Ureter (tissue), 1 donor: Measurements from ENCODE around the gene RUNX2. TPM values are rescaled to one million over a fixed set of nuclear protein-coding genes. Genes with fewer than 3 reads are reported as not detected.

Experiments used
- DNase-seq: peaks from one replicate; pipeline ENCODE4 v3.0.0-alpha.2; 2020; ENCODE audit warnings: low spot score
- total RNA-seq: library from RNA; stranded (reverse); gene quantifications from one replicate; pipeline ENCODE4 v1.2.4, GENCODE V29; 2023
- donor health status: DM: yes; HTN: yes; CAD: no.

RUNX2 gene
- total RNA-seq, 1 donor from 2014 or later, result 18.3 TPM

DNA sequence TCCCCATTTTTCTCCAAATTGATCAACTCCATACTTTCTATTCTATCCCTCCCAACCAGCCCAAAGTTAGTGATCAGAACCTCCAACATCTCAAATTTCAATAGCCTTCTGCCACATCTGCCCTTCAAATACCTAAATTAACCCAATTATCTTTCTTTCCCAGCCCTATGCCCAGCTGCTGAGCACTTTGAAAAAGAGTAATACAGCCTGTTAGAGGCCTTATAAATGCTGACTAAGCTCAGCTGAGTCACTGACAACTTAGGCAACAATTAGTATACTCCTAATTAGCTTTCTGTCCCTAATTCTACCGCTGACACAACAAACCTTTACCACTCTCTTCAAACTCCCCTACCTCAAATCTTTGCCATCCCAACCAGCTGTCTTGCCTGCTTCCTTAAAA, 23.5 kb downstream of the RUNX2 start:
- DNase-seq, result no peak

DNA sequence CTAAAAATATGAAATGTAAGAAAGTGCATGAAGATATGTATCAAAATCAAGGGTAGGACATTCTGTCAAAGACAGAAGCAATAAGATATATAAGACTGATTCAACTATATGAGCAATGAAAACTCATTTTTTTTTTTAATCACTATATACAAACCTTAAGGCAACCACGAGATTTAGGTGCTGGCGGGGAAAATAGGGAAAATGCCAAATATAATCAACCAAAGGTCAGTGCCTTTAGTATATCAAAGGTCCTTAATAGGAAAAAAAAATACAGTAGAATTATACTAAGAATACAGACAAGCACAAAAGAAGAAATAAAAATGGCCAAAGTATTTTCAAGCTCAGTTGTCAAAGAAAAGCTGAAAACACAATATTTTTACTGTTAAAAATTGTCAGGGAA, 25.5 kb downstream of the RUNX2 start:
- no peak for DNase-seq

DNA sequence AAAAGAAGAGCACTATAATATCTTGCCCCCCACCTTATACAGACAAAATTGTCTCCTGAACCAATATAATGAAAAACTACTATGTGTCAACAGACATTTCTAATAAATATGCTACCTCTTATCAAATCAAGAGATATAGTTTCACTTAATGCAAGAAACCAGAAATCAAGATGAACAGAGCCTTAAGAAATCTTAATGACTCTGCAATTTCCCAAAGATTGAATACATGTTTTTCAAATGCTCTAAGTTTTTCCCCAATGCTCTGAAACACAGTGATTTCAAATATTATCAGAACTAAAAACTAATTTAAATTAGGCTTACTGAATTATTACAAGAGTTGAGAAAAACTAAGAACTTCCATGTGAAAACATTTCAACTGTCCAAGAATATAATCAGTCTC, 36.3 kb downstream of the RUNX2 start:
- no peak for DNase-seq

DNA sequence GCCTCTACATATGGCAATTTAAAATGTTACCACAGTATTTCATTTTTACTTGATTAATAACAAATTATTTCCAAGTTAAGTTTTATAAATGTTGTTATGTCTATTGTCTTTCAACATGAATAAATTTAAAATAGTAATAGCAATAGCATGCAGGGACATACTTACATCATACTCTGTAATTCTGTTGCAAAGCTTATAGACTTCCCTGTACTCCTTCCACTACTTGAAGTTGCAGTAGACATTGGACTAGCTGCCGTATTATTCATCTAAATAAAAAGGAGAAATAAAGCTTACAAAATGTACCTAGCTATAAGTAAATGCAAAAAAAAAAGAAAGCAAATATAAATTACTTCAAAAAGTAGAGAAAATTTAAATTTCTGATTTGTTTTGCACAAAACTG, 36.9 kb downstream of the RUNX2 start:
- no peak for DNase-seq

DNA sequence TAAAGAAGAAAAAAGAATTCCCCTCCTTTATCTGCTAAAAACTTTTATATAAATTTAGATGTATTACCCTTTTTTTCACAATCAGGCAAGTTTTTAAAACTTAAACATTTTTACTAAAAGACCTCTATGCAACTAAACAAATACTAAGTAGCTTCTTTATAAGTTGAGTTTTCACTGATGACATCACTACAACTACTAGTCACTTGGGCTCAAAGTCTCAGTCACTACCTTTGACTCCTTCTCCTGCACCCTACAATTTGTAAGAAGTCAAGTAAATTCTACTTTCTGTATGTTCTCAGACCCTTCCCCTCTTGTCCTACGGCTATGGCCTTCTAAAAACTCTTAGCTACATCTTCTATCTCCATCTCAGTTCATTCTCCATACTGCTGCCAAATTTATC, 38.4 kb downstream of the RUNX2 start:
- no peak for DNase-seq

DNA sequence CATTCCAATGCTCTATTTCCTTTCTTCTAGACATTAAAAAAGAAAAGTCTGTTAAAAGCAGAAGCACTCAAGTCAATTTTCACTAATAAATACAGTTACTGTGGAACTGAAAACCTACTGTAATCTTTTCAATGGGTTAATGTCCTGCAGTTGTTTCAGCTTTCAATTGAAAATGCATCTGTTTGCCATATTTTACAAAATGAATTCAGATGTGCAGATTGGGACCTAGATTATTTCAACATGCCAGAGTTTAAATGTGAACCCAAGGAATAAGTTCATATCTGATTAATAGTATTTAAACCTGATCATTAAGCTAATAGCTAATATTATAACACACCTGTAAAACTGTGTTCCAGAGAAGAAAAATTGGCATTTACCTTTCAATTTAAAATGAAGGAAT, 39.9 kb downstream of the RUNX2 start:
- no peak for DNase-seq

DNA sequence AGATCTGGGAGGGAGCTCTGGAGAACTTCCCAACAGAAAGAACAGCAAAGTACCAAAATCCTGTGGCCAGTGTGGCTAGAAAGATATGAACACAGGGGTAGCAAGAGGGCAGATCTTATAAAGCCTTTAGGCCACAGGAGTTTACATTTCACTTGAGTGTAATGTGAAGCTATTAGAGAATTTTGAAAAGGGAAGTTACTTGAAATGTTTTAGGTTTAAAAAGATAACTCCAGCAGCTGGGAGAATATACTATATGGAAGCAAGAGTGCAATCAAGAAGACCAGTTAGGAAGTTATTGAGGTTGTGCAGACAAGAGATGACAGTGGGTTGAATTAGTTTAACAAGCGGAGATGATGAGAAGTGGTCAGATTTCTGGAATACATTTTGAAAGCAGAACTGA, 41.7 kb downstream of the RUNX2 start:
- no peak for DNase-seq

DNA sequence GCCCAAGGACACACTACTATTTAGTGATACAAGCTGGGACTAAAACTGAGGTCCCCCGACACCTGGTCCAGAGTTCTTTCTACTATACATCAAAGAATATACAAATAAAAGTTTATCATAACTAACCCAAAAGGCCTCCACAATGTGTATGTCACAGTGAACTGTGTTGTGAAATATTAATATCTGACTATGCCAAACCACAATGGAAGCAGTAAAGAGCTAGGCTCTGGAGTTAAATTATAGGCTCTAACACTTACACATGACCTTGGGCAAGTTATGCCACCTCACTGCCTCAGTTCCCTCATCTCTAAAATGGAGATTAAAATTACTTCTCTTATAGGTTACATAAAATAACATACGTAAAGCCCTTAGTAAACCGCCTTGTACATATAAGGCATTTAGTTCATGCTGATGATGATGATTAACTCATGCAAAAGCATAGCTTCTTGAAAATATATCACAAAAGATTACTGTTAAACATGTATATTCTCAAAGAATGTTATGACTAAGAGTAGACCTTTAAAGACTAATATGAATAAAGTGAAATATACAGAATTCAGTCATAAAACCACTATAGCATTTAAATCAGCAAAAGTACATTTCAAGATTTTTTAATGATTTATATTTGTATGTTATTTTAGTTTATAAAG, 43.9 kb downstream of the RUNX2 start:
- no peak for DNase-seq

DNA sequence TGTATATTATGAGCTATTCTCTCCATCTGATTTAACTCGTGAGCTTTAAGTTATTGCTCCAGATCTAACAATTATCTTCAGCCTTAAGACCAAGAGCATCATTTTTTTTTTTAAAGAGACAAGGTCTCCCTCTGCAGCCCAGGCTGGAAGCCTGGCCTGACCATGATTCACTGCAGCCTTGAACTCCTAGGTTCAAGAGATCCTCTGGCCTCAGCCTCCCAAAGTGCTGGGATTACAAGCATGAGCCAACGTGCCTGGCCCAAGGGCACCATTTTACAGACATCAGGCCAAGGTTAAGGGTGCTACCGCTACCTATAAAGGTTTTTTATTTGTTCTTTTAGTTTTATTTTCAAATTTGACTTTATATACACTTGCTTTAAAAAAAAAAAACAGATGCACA, 47.3 kb downstream of the RUNX2 start:
- DNase-seq, result no peak

DNA sequence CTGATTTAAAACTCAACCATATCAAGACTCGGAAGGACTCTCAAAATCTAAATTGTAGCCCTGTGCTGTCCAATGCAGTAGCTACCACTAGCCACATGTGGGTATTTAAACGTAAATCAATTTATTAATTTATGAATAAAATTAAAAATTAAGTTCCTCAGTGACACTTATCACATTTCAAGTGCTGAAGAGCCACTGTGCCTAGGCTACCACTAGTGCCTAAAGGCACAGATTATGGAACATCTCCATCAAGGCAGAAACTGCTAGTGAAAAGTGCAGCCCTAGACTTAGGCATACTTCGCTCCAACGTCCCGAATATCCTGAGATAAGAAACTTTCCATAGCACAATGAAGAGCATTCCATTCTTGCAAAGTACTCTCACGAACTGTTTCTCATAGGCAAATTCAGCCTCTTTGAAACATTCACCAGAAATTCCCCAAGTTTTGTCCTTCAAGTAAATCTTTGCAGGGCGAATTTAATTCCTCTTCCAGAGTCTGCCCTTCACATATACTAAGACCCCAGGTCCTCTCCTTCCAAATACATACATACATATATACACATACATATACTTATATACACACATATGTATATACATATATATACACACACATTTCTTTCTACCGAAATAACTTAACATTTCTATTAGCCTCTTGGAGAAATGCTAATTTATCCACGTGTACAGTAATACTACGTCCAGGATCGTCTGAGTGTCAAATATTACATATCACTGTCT, 48.3 kb downstream of the RUNX2 start:
- DNase-seq, result no peak

DNA sequence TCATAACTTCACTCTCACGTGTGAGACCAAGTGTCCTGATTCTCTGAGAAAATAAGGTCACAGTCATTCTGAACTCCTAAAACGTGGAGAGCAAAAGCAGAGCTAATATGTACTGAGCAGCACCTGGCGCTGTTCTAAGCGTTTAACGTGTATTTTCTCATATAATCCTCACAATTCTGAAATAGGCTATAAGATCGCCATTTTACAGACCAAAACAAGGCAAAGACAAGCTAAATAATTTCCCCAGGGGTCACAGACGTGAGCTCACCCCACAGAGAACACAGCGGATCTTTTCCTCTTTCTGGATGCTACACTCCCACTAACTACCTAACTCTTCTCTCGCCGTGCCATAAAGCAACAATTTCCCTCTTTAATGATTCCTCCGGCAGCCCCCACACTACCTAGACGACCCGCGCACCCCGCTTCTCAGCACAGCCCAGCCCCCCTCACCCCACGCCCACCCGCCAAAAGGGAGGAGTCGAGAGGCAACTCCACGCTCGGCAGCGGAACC, 49.0 kb downstream of the RUNX2 start:
- peak; percentile 83 for DNase-seq

DNA sequence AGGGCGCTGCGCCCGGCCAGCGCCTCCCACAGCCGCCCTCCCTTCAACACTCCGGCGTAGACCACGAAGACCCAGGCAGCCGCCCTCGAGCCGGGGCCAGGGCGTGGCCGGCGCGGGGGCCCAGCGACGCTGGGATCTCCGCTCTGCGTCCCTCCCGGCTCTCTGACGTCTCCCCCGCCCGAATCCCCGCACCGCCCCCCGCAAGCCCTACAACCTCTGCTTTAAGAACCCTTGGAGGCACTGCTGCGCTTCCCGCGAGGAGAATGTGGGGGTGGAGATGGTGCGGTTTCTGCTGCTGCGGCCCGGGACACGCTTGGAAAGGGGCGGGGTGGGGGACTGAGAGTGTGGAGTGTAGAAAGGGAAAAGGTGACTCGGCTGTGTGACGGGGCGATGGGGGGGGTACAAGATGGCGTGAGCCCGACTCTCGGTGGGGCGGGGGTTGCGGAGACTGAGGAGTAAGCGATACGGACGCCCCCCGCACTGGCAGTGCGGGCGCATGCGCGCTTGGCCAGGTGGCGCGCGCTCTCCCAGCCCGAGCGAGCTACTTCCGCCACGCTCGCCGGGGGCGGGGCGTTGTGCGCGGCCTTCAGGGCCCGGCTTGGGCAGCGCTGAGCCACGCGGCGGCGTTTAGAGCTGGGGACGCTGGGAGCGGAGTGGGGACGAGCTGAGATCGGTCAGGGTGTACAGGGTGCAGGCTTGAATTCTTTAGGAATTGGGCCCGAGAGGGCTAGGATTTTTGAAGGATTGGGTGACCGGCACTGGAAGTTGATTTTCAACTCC, 49.6 kb downstream of the RUNX2 start, which contains the start of gene SUPT3H:
Gene SUPT3H, minus strand, starts transcription at position 381 of the 780 bp plus-strand sequence.
- peak; percentile 90 for DNase-seq

DNA sequence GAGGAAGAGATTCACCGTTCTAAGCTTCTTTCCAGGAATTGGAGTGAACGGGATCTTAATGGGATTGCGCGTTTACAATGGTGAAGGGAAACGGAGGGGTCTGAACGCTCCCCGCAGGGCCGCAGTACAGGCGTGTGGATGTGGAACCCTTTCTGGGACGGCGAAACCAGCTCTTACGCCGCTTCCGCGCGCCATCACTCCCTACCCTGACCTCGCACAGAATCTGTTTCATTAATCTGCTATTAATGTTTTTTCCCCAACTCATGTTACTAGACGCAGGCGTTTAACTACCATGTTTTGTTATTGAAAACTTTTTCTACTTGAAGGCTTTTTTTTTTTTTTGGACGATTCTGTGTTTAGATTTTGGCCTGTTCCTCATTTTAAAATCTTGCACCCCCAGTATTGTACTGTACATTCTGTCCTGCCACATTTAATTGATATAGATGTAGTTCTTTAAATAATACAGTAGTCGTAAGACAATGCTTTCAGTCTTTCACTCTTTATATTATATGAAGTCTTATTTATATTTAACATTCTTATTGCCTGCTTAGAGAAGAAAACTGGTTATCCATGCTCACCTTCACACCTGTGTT, 50.3 kb downstream of the RUNX2 start:
- DNase-seq, result no peak

DNA sequence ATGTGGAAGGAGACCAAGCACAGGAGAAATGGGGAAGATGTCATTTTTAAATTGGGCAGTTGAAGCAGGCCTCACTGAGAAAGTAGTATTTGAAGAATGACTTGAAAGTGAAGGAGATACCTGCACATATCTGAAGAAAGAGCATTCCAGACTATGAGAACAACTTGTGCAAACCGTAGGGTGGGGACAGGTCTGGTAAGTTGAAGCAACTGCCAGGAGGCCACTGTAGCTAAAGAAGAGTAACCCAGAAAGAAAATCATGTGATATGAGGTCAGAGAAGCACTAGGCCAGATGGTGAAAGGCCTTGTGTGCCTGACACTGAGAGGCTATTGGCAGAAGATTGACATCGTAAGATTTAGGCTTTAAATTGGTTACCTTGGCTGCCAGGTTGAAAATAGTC, 54.3 kb downstream of the RUNX2 start:
- no peak for DNase-seq

DNA sequence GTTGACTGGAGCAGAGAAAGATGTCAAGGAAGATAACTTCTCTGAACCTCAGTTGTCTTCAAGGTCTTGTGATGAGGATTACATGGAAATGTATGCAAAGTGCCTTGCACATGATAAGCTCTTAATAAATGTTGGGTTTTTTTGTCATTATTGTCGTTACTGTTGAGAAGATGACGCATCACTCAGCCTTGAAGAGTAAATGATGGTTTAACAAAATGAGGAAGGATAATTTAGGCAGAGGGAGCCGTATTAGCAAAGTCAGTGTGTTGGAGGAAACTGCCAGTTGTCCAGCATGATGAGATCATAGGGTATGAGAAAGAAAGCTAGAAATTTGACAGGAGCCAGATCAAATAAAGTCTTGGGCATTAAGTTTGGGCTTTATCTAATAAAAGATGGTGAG, 58.4 kb downstream of the RUNX2 start:
- DNase-seq, result no peak

DNA sequence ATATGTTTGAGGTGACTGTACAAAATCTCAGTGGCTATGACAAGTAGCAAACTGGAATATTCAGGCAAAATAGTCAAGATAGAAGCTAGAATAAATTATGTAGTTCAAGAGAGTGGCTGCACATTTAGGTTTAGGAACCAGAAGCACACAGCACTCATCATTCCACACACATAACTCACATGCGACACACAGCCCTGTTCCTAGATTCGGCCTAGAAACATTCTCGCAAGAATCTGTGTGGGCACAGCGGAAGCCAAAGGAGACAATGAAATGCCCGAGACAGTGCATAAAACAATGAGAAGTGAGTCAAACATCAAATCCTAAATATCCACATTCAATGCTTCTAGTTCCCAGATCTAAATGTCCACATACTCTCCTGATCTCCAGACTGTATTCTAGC, 59.1 kb downstream of the RUNX2 start:
- DNase-seq, result no peak

DNA sequence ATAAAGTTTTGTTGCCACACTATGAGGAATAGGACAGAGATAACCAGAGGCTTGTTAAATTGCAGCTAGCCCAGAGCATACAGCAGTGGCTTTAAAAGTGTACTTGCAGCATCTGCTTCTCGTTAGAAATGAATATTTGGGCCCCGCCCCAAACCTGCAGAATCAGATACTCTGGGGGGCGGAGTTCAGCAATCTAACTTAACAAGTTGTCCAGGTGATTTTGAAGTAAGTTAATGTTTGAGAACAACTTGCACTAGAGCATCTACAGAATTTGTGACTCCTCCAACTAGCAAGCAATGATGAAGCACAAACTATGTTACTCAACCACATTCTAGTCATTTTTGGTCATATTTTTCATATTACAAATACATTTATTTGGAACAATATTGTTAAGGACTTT, 60.2 kb downstream of the RUNX2 start:
- no peak for DNase-seq

DNA sequence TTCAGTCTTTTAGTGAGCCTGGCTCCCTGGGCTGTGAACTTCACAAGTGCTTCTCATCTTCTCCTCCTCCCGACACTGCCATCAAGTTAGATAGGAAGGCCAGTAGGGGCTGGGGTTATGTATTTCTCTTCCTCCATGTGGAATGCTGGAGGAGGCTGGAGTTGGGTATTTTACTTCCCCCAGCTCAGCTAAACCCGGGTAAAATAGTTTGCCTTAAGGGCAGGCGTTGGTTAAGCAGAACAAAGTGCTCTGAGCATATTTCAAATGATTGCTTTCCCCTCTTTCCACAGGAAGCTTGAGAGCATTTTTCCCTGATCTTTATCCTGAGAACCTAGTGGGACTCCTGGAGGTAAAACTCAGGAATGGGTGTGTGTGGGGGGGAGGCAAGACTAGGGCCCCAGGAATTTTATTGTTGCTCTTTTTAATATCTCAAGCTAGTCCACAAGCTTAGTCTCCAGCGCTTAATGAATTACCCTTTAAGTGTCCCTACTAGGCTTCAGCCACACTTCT, 66.5 kb downstream of the RUNX2 start:
- DNase-seq, result no peak

DNA sequence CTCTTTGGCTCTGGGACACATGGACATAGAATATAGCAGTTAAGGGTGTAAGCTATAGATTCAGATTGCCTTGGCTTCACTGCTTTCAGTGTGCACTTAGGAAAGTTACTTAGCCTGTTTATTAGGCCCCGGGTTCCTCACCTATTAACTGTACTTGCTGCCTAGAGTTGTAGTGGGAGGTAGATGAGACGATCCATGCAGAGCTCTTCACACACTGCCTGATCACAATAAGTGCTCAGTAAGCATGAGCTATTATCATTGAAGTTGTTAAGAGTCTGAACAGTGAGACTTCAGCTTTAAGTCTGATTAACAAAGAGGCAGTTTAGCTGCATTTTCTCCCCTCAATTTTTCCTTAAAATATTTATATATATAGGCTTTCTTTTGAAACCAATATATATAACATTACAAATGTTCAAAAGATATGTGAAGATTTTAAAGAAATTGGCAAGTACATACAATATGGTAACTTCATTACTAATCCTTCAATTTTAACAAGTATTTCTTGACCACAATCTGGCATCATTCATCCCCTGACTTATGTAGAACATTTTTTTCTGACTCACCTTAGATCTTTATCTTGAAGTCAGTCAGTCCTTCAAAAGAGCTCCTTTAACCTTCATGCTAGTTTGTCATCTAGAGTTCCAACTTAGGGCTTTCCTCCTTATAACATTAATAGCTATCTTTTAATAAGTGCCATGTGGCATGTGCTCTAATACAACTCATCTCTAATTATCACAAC, 70.1 kb downstream of the RUNX2 start:
- no peak for DNase-seq

DNA sequence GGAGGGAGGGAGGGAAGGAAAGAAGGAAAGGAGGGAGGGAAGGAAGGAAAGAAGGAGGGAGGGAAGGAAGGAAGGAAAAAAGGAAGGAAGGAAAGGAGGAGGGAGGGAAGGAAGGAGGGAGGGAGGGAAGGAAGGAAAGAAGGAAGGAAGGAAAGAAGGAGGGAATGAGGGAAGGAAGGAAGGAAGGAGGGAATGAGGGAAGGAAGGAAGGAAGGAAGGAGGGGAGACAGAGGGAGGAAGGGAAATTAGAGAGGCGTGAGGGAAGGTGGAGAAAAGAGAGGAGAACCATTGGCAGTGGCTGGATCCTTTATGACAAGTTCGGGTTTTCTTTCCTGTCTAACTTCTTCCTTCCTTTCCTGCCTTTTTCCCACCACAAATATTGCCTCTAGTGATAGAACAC, 71.9 kb downstream of the RUNX2 start:
- DNase-seq, result no peak

DNA sequence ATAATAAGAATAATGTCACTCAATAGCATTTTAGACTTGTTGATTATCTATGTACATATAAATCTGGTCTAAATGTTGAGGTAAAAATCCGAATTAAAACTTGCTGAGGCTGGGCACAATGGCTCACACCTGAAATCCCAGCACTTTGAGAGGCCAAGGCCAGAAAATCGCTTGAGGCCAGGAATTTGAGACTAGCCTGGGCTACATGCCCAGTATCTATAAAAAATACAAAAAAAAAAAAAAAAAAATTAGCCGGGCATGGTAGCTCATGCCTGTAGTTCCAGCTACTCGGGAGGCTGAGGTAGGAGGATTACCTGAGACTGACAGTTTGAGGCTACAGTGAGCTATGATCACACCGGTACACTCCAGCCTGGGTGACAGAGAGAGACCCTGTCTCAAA, 83.8 kb downstream of the RUNX2 start:
- DNase-seq, result no peak
